ENCODE data around the gene TMEM132C. TPM values are rescaled to one million over a fixed set of nuclear protein-coding genes. Genes with fewer than 3 reads are reported as not detected.

The TMEM132C gene
- total and polyA plus RNA-seq, 2 of the 8 experiments (the other 6 are each of a cell fraction or from before 2014, with no cell fraction given): 0.23 to 0.76 TPM

DNA sequence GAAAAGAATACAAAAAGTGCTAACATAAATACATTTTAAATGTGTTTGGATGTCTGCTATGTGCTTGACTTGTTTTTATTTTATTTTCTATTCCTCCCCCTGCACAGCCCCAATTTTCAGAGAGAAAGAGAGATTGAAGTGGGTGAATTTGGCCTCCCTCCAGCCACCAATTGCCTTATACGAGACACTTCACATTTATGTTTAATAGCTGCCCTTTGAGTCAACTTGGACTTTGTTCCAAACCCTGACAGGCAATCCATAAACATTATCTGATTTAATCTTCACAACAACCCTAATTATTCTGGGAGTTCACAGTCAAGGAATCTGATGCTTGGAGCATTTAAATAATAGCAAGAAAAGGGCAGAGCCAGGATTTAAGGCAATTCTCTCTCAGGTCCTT is 395.1 kb downstream of the TMEM132C start:
- H2BK15ac ChIP-seq (ENCODE audit: low read length): no peak overlapping the region
- no peak overlapping the region for H3K56ac ChIP-seq (replicated peaks; ENCODE audit: insufficient read length, low read depth, low read length)
- H3K23me2 ChIP-seq (ENCODE audit: low read depth, low read length): peaks cover 10% of the 10 kb centered on the region; the same call in 1 of the 2 replicates
- H3K79me2 ChIP-seq (ENCODE audit: control insufficient read depth in 1 of 2, insufficient read depth in 2 of 2, low read length in 2 of 2): no peaks in the 10 kb centered on the region
- H3K9ac ChIP-seq (replicated peaks in 1 of 4; ENCODE audit: extremely low read depth in 1 of 4, low read depth in 3 of 4, low read length in 3 of 4): no peak overlapping the region
- H3K9me3 ChIP-seq (ENCODE audit: insufficient read depth in 2 of 2, low read depth in 1 of 2, low read length in 1 of 2): 0 out of 4 replicates have a peak, but pooled peaks cover 0 to 13% of the 10 kb centered on the region in 2 experiments
- H3K4ac ChIP-seq (replicated peaks; ENCODE audit: insufficient read length, low read depth, low read length): no peak overlapping the region
- no peaks in the 10 kb centered on the region for H3K36me3 ChIP-seq (ENCODE audit: control insufficient read depth in 2 of 4, insufficient read depth in 4 of 4, low read length in 3 of 4)
- no peak overlapping the region for H4K91ac ChIP-seq (replicated peaks; ENCODE audit: insufficient read length, low read length)
- H3K79me1 ChIP-seq (ENCODE audit: low read depth, low read length): no peaks in the 10 kb centered on the region
- no peak overlapping the region for H3K14ac ChIP-seq (ENCODE audit: insufficient read length)
- H2AFZ ChIP-seq (ENCODE audit: low read length): no peak overlapping the region
- no peak overlapping the region for H2BK120ac ChIP-seq (replicated peaks; ENCODE audit: low read depth, low read length)
- ChIA-PET POLR2A (ENCODE audit: partially characterized antibody) (no interaction called here), CTCF (ENCODE audit: partially characterized antibody) (no interaction called here)
- no peak overlapping the region for H3K23ac ChIP-seq (ENCODE audit: insufficient read length)
- H3K27ac ChIP-seq (ENCODE audit: low read depth, low read length): no peak overlapping the region
- no peaks in the 10 kb centered on the region for H3K4me1 ChIP-seq (replicated peaks in 1 of 4; ENCODE audit: control insufficient read depth in 3 of 4, insufficient read depth in 4 of 4, low read length in 3 of 4)
- H2BK5ac ChIP-seq (ENCODE audit: low read depth, low read length): no peak overlapping the region
- no peak overlapping the region for H4K8ac ChIP-seq (ENCODE audit: extremely low read depth, insufficient read depth, low read length)
- no peak overlapping the region for H4K5ac ChIP-seq (ENCODE audit: insufficient read length, low read depth, low read length)
- no peak overlapping the region for H3K18ac ChIP-seq (ENCODE audit: extremely low read depth, low read length)
- no peak overlapping the region for H2AK5ac ChIP-seq (ENCODE audit: low read depth, low read length)
- H2BK20ac ChIP-seq (ENCODE audit: low read length): no peak overlapping the region
- DNase-seq (ENCODE audit: low read depth in 1 of 2, low spot score in 2 of 2) (no peak), FAIRE-seq (no peak)
- no peak for TF ChIP-seq CHD2 (IDR thresholded peaks at IDR 0.05; ENCODE audit: low read length)
- TF ChIP-seq, protein P1, sequence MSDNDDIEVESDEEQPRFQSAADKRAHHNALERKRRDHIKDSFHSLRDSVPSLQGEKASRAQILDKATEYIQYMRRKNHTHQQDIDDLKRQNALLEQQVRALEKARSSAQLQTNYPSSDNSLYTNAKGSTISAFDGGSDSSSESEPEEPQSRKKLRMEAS (IDR thresholded peaks at IDR 0.05): no peak
- no peak for TF ChIP-seq CREB1 (IDR thresholded peaks at IDR 0.05)
- no peak for TF ChIP-seq POLR2A (IDR thresholded peaks at IDR 0.05; ENCODE audit: control extremely low read depth in 1 of 2, low read depth in 2 of 2, low read length in 2 of 2)
- no peak for TF ChIP-seq NANOG (IDR thresholded peaks at IDR 0.05; ENCODE audit: insufficient read depth, low read depth, low read length, poor library complexity, severe bottlenecking)
- no peak for TF ChIP-seq YY1 (IDR thresholded peaks at IDR 0.05; ENCODE audit: low read depth, low read length)
- WGBS, 2 experiments (ENCODE audit: extremely low coverage in 1 of 2, insufficient coverage in 1 of 2, insufficient read length in 1 of 2, insufficient replicate concordance in 2 of 2, low coverage in 1 of 2, low lambda C conversion rate in 2 of 2, missing lambda C conversion rate in 1 of 2): 89% methylated on average over 1 of the region's 1 CpG; no CpG with 5 or more reads in 1 of the 2 experiments
- no peak overlapping the region for H3K4me3 ChIP-seq (ENCODE audit: extremely low read depth in 1 of 4, insufficient read depth in 2 of 4, low read depth in 3 of 4, low read length in 4 of 4)
- peaks cover 0 to 4% (median 0%) of the 10 kb centered on the region in 4 experiments; a peak in 1 of 7 replicates for H3K27me3 ChIP-seq (replicated peaks in 1 of 4; ENCODE audit: control insufficient read depth in 3 of 4, extremely low read depth in 1 of 4, insufficient read depth in 3 of 4, low read length in 3 of 4)
- no peak overlapping the region for H3K4me2 ChIP-seq (ENCODE audit: insufficient read depth in 1 of 2, low read depth in 2 of 2, low read length in 2 of 2)
- peaks cover 0 to 3% of the 10 kb centered on the region in 2 experiments for H4K20me1 ChIP-seq (replicated peaks in 1 of 2; ENCODE audit: control insufficient read depth in 1 of 2, insufficient read depth in 2 of 2, low read length in 2 of 2)
- no peak overlapping the region for H2BK12ac ChIP-seq (ENCODE audit: low read depth, low read length)
